Astrocyte of the cerebellum (primary cell): ENCODE measurements around the gene GARIN5B.

Experiments
- DNase-seq: peaks from one replicate; pipeline ENCODE4 v3.0.0-alpha.2; 2011; ENCODE audit warnings: low read depth
- H3K4me3 ChIP-seq: 2 replicates; pipeline ENCODE4 v1.5.1; 2011; ENCODE audit warnings: mild to moderate bottlenecking, low read depth, low read length, moderate library complexity
- in situ Hi-C: cut with HindIII; loops from 2 replicates; pipeline ENCODE4 v1.10.0; 2017; ENCODE audit warnings: low sequenced_read_pairs
- TF ChIP-seq, protein P1 (sequence below): IDR thresholded peaks from 2 replicates; pipeline ENCODE4 v1.5.1; 2012; ENCODE audit warnings: low read length, low read depth, moderate library complexity, mild to moderate bottlenecking; ENCODE audit errors: missing control alignments

The GARIN5B gene

DNA sequence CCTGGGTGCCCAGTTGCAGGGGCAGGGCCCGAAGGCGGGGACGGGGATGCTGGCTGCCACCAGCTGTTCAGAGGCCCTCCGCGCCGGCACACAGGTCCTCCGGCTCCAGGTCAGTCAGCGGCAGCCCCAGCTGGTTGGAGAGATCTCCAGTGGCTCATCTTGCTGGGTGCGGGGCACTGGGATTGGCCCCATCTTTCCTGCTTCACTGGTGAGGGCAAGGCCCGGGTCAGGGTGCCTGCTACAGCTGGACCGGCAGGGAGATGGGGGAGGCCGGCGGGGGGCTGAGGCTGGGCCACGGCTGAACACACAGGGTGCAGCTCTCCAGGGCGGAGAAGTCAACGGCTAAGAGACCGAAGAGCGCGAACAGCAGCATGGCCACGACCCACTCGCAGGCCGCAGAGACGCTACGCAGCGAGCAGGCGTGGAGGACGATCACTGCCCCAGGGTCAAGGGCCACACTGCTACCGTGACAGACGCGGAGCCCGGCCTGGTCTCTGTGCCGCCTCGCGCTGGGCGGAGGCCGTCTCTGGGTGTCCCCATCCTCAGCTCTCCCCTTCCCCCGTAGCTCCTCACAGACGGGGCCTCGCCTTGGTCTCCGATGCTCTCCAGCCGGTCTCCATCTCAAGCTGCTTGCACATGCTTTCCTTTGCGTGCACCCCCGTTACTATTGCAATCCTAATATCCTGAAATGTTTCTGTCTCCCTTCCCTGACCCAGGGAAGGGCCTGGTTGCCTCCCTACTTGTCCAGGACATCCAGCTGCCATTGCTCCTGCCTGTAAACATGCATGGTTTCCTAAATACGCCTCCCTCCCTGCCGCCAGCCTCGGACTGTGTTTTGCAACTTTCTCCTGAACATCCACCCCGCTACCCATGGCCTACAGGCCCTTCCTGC, 50.2 kb downstream of the GARIN5B start:
- in situ Hi-C loops = no loop called here
- H3K4me3 ChIP-seq = no peak overlapping the region
- no peak for DNase-seq
- TF ChIP-seq, protein P1, sequence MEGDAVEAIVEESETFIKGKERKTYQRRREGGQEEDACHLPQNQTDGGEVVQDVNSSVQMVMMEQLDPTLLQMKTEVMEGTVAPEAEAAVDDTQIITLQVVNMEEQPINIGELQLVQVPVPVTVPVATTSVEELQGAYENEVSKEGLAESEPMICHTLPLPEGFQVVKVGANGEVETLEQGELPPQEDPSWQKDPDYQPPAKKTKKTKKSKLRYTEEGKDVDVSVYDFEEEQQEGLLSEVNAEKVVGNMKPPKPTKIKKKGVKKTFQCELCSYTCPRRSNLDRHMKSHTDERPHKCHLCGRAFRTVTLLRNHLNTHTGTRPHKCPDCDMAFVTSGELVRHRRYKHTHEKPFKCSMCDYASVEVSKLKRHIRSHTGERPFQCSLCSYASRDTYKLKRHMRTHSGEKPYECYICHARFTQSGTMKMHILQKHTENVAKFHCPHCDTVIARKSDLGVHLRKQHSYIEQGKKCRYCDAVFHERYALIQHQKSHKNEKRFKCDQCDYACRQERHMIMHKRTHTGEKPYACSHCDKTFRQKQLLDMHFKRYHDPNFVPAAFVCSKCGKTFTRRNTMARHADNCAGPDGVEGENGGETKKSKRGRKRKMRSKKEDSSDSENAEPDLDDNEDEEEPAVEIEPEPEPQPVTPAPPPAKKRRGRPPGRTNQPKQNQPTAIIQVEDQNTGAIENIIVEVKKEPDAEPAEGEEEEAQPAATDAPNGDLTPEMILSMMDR = no peak

DNA sequence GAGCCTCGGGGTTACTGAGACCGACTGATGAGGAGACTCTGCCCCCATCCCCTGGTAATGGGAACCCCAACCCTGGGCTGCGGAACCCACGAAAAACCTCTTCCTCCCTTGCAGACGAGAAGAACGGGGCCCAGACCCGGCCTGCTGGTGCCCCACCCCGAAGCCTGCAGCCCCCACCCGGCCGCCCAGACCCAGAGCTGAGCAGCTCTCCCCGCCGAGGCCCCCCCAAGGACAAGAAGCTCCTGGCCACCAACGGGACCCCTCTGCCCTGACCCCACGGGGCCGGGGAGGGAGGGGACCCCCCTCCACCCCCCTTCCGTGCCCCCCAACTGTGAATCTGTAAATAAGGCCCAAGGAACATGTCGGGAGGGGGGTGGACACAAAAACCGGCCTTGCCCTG, 51.3 kb downstream of the GARIN5B start:
- TF ChIP-seq, protein P1 = no peak
- DNase-seq = no peak
- no peak overlapping the region for H3K4me3 ChIP-seq
- in situ Hi-C loops = no loop called here

DNA sequence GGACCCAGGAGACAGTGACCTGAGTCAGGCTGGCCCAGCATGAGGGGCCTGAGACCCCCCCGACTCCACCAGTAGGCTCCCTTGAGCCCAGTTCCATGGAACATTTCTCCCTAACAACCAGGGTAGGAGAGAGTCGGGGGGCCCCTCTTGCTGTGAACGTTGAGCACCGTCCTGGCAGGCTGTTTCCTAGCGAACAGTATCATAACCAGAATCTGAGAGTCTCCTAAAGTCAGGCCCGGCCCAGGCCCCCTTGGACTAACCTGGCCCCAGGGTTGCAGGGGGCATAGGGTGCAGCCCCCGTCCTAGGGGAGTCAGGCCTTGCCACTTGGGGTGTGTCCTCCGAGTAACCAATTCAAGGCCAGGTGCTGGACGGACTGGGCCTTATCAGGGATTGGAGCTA, 51.7 kb downstream of the GARIN5B start:
- no peak overlapping the region for H3K4me3 ChIP-seq
- no peak for DNase-seq
- TF ChIP-seq, protein P1 = no peak
- in situ Hi-C loops = no loop called here

DNA sequence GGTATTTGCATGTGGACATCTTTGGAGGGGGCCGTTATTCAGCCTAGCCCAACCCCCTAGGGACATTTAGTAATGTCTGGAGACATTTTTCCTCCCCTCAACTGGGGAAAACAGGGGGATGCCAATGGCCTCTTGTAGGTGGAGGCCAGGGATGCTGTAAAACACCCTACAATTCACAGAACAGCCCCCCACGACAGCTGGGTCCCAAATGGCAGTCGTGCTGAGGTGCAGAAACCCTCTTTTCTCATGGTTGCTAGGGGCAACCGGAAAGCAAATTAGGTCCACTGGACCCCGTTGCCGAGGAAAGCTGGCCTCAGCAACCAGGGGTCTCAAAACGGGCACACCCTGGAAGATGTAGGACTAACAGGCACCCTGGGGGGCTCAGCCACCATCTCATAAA, 52.6 kb downstream of the GARIN5B start:
- in situ Hi-C loops = no loop called here
- TF ChIP-seq, protein P1 = no peak
- DNase-seq = no peak
- no peak overlapping the region for H3K4me3 ChIP-seq

DNA sequence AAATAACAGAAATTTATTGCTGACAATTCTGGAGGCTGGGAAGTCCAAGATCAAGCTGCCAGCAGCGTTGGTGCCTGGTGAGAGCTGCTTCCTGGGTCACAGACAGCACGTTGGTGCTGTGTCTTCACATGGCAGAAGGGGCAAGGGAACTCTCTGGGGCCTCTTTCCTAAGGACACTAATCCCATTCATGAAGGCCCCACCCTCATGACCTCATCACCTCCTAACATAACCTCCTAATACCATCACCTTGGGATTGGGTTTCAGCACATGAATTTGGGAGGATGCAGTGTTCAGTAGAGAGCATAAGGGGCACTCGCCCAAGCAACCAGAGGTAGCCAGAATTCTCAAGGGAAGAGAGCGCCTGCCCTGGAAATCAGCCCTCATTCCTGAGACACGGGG, 53.6 kb downstream of the GARIN5B start:
- TF ChIP-seq, protein P1 = no peak
- no peak overlapping the region for H3K4me3 ChIP-seq
- no peak for DNase-seq
- in situ Hi-C loops = no loop called here

DNA sequence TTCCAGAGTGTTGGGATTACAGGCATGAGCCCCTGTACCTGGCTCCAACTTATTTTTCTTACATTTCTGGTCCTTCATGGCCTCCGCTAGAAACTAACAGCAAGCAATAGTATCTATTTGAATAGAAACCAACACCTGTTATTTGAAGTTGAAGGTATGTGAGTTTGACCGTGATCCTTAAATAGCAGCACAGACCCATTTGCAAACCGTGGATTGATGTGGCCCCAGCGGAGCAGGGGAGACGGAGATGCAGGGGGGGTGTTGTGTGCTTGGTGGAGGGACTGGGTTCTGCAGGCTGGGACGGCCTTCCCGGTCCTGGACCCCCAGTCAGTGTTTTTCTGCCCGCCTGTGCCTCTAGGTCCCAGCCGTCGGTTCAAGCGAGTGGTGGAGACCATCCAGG, 54.8 kb downstream of the GARIN5B start:
- H3K4me3 ChIP-seq = no peak overlapping the region
- no peak for DNase-seq
- in situ Hi-C loops = no loop called here
- TF ChIP-seq, protein P1 = no peak
